Stomach smooth muscle (tissue), 2 donors: ENCODE data around the gene MBTD1.
A peak's percentile ranks its signal among the peaks of the same experiment; 100 is the strongest.

Experiments used
- H3K27ac ChIP-seq: one replicate; pipeline ENCODE4 v1.7.0; 2013; ENCODE audit warnings: mild to moderate bottlenecking, low read length, inconsistent platforms
- H3K27me3 ChIP-seq, 2 donors: one replicate each; pipeline ENCODE4 v1.7.0; 2013; ENCODE audit warnings: low read length in 2 of 2; ENCODE audit not compliant: insufficient read depth in 2 of 2, control insufficient read depth in 1 of 2
- H3K36me3 ChIP-seq, 2 donors: one replicate each; pipeline ENCODE4 v1.7.0; 2013; ENCODE audit warnings: low read length in 2 of 2; ENCODE audit not compliant: control insufficient read depth in 2 of 2, insufficient read depth in 2 of 2
- H3K4me1 ChIP-seq: one replicate; pipeline ENCODE4 v1.7.0; 2013; ENCODE audit warnings: low read length; ENCODE audit not compliant: control insufficient read depth, insufficient read depth
- H3K4me3 ChIP-seq, 2 donors: one replicate each; pipeline ENCODE4 v1.7.0; 2013; ENCODE audit warnings: low read length in 2 of 2
- H3K9ac ChIP-seq, 2 donors: one replicate each; pipeline ENCODE4 v1.7.0; 2013; ENCODE audit warnings: low read length in 2 of 2, mild to moderate bottlenecking in 1 of 2
- H3K9me3 ChIP-seq, 2 donors: one replicate each; pipeline ENCODE4 v1.7.0; 2013; ENCODE audit warnings: low read length in 2 of 2; ENCODE audit not compliant: control insufficient read depth in 2 of 2
- donor health status: healthy.
- donor health status: Pancreatic carcinoma.

MBTD1 gene

DNA sequence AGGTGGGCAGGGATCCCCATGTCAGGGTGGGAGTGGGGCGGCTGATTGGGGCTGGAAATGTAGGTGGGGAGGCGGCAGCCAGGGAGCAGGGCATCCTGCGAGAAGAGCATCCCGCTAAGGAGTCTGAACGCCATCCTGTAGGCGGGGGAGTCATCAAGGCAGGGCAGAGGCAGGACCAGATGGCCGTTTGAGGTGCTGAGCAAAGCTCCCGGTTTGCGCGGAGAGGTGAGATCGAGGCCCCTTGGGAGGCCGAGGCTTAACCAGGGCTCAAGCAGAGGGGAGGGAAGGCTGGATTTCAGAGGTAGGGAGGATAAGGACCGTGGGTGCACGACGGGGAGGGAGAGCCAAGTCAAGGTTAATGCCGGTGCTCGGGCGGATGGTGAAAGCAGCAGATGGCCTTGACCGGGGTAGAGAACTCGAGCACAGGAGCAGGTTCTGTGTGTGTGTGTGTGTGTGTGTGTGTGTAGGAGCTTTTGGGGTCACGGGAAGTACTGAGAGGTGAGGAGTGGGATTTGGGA is 94.1 kb downstream of the MBTD1 start:
- peak overlapping the region; percentile 85 to 92 for H3K4me3 ChIP-seq
- H3K36me3 ChIP-seq: peaks cover 22 to 24% of the 10 kb centered on the region in 2 donors
- no peaks in the 10 kb centered on the region for H3K27me3 ChIP-seq
- no peaks in the 10 kb centered on the region for H3K9me3 ChIP-seq
- H3K9ac ChIP-seq: peak overlapping the region; percentile 93 to 97
- peaks cover 18% of the 10 kb centered on the region for H3K4me1 ChIP-seq
- peak overlapping the region; percentile 89 for H3K27ac ChIP-seq

DNA sequence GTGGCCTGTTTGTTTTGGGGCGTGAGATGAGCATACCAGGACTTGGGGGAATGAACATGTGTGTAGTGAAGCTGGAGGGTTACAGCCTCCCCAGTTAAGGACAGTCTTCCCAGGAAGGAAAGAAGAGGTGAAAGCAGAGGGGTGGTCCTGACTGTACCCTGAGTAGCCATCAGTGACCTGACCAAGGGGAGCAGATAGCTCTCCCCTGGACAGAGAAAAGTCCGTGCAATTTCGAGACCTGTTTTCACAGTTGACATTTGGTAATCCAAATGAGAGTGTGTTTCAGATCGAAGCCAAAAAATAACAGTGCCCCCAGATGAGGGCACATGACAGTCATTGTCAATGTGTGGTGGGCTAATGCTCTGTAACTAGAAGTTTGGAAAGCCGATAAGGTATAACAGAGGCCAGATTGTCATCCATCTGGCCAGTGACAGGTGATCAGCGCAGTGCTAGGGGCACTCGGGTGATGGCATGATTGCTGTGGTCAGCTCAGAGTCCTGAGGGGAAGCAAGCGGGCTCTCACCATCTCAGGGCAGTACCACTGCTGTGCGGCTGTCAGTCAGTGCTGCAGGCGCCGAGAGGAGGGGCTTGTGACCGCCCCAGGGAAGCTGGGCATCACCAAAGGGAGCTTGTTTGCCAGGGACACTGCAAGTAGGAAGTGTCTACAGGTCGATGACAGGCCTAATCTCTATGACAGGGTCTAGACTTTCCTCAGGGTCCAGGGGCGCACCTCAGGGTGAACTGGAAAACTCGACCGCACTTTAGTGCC is 94.8 kb downstream of the MBTD1 start:
- Histone ChIP-seq H3K27ac (peak overlapping the region; percentile 89), H3K36me3 (peaks cover 21 to 22% of the 10 kb centered on the region in 2 donors), H3K9me3 (no peaks in the 10 kb centered on the region), H3K9ac (peak overlapping the region; percentile 93 to 97), H3K27me3 (no peaks in the 10 kb centered on the region), H3K4me1 (peaks cover 18% of the 10 kb centered on the region), H3K4me3 (peak overlapping the region; percentile 85 to 92)

DNA sequence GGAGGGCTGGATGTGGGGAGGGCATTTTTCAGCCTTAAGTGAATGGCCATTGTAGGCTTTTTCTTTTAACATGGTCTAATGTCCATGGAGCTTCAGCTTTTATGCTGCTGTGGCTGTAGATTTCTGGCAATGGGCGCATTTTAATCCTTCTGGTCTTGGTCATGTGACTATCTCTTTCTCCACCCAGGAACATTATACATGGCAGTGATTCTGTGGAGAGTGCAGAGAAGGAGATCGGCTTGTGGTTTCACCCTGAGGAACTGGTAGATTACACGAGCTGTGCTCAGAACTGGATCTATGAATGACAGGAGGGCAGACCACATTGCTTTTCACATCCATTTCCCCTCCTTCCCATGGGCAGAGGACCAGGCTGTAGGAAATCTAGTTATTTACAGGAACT is 98.3 kb downstream of the MBTD1 start:
- Histone ChIP-seq H3K4me3 (no peak overlapping the region), H3K27ac (no peak overlapping the region), H3K9ac (no peak overlapping the region), H3K9me3 (no peaks in the 10 kb centered on the region), H3K36me3 (peaks cover 11 to 27% of the 10 kb centered on the region in 2 donors), H3K27me3 (no peaks in the 10 kb centered on the region), H3K4me1 (peaks cover 13% of the 10 kb centered on the region)

DNA sequence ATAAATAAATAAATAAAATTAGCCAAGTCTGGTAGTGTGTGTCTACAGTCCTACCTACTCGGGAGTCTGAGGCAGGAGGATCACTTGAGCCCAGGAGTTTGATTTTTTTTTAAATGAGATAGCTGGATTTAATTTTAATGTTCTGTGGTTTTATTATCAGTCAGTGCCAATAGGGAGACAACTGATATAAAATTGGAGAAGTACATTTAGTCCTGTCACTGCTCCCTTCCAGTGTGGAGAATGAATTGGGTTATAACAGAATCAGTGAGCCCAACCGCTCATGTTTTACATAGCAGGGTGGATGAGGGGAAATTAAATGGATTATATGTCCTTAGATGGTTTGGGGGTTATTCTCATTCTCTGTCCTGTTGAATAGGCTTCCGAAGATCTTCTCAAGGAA is 100.2 kb downstream of the MBTD1 start:
- no peaks in the 10 kb centered on the region for H3K27me3 ChIP-seq
- no peak overlapping the region for H3K27ac ChIP-seq
- H3K4me1 ChIP-seq: peaks cover 3% of the 10 kb centered on the region
- H3K9me3 ChIP-seq: no peaks in the 10 kb centered on the region
- peaks cover 11 to 27% of the 10 kb centered on the region in 2 donors for H3K36me3 ChIP-seq
- no peak overlapping the region for H3K9ac ChIP-seq
- no peak overlapping the region for H3K4me3 ChIP-seq

DNA sequence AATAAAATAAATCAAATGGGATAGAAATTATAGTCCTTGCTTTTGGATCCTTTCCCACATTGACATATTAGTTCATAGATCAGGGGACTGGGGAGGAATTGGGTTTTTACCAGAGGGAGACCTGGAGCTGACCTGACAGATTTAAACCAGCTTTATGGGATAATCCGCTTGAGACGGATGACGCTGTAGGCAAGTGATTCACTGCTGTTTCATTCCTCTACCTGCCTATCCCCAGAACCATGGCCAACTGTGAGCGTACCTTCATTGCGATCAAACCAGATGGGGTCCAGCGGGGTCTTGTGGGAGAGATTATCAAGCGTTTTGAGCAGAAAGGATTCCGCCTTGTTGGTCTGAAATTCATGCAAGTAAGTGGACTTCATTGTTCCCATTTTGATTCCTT is 104.4 kb downstream of the MBTD1 start:
- Histone ChIP-seq H3K36me3 (peaks cover 0 to 12% of the 10 kb centered on the region in 2 donors), H3K9me3 (no peaks in the 10 kb centered on the region), H3K27ac (no peak overlapping the region), H3K4me3 (no peak overlapping the region), H3K4me1 (peaks cover 15% of the 10 kb centered on the region), H3K9ac (no peak overlapping the region), H3K27me3 (no peaks in the 10 kb centered on the region)

DNA sequence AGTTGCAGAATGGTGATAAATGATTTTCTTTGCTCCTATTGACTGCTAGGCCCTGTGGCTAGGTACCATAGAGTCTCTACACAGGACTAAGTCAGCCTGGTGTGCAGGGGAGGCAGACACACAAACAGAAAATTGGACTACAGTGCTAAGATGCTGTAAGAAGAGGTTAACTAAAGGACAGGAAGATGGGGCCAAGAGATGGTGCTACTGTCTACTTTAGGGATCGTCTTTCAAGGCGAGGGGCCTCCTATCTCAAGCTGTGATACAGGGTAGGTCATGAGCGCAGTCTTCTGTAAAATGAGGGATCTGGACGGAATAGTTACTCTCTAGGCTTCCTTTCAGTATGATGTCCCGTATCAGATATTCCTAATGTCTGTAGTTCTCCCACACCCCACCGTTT is 105.7 kb downstream of the MBTD1 start:
- Histone ChIP-seq H3K27me3 (no peaks in the 10 kb centered on the region), H3K9me3 (no peaks in the 10 kb centered on the region), H3K27ac (no peak overlapping the region), H3K4me1 (peaks cover 15% of the 10 kb centered on the region), H3K36me3 (peaks cover 0 to 6% of the 10 kb centered on the region in 2 donors), H3K4me3 (peak overlapping the region; percentile 82 to 94), H3K9ac (peak overlapping the region; percentile 69 to 84)

DNA sequence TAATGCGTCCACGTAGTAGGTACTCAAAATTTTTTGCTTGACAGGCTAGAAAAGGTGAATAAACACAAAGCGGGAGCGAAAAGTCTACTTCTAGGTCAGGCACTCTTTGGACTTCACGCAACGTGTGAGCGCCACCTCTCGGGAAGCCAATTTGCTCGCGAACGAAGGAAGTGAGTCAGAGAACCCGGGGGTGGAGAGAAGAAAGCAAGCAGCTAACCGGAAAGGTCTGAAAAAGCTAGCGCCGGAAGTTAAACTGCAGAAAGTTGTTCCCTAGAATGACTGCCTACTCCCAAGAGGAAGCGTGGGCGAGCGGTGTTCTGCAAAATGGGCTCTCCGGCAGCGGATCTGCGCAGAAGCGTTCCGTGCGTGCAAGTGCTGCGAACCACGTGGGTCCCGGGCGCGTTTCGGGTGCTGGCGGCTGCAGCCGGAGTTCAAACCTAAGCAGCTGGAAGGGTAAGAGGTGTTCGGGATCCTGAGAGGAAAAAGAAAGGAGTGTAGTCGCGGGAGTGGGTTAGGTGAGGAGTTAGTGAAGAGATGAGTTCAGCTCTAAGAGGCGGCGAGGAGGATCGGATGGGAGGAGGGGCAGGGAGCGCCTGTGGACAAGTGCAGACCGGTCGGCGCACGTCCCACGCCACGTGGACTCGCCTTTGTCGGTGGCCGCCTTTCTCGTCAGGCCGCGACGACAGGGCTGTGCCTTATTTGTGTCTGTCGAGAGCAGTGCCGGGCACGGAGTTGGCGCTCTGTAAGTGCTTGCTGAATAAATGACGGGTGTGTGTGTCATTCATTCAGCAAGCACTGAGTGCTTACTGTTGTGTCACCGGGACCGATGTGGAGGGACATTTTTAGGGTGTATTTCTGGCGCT is 106.4 kb downstream of the MBTD1 start, which contains the start of gene NME1:
Gene NME1 (plus strand): TSS at position 350 of the 863 bp plus-strand sequence. CDS start 2,096 bp downstream, outside the sequence.
- H3K4me3 ChIP-seq: peak within 1 kb of the TSS; percentile 82 to 94
- H3K36me3 ChIP-seq: peaks cover 0 to 4% of the 10 kb centered on the region in 2 donors
- no peaks in the 10 kb centered on the region for H3K27me3 ChIP-seq
- H3K9me3 ChIP-seq: no peaks in the 10 kb centered on the region
- peaks cover 15% of the 10 kb centered on the region for H3K4me1 ChIP-seq
- H3K9ac ChIP-seq: peak within 1 kb of the TSS; percentile 69 to 84
- H3K27ac ChIP-seq: peak within 1 kb of the TSS; percentile 83

DNA sequence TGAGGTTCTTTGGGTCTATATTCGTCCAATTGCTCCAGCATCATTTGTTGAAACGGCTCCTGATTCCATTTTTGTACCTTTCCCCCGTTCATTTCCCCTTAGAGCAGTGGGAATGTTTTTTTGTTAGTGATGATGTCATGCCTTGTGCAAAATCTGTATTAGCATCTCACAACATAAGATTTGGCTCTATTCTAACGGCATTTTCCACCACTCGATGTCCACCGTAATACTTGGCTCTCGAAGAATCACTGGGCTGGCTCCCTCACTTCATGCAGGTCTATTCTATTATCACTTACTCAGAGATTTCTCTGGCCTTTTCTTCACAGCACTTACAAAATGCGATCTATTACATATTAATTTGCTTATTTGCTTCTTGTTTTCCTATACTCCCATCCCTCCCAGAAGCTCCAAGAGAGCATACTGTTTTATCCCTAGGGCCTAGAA is 107.1 kb downstream of the MBTD1 start:
- Histone ChIP-seq H3K4me3 (peak overlapping the region; percentile 67 to 94), H3K36me3 (peaks cover 0 to 4% of the 10 kb centered on the region in 2 donors)

DNA sequence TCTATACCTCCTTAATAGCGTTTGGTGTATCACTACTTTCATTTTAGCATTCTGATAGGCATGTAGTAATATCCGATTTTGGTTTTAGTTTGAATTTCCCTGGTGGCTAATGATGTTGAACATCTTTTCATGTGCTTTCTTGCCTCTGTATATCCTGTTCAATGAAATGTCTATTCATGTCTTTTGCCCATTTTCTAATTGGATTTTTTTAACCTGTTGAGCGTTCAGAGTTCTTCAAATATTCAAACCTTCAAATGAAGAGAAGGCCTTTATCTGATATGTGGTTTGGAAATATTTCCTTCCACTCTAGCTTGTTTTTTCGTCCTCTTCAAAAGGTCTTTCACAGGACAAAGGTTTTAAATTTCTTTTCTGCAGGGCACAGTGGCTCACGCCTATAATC is 108.9 kb downstream of the MBTD1 start:
- Histone ChIP-seq H3K4me1 (peaks cover 15% of the 10 kb centered on the region), H3K4me3 (no peak overlapping the region), H3K9ac (no peak overlapping the region), H3K27ac (no peak overlapping the region), H3K9me3 (no peaks in the 10 kb centered on the region), H3K27me3 (no peaks in the 10 kb centered on the region), H3K36me3 (no peaks in the 10 kb centered on the region)

More for the DNA sequence above, 107.1 kb downstream of the MBTD1 start:
- H3K27ac ChIP-seq: peak overlapping the region; percentile 83
- H3K27me3 ChIP-seq: no peaks in the 10 kb centered on the region
- H3K4me1 ChIP-seq: peaks cover 15% of the 10 kb centered on the region
- H3K9me3 ChIP-seq: no peaks in the 10 kb centered on the region
- peak overlapping the region; percentile 69 to 84 for H3K9ac ChIP-seq

DNA sequence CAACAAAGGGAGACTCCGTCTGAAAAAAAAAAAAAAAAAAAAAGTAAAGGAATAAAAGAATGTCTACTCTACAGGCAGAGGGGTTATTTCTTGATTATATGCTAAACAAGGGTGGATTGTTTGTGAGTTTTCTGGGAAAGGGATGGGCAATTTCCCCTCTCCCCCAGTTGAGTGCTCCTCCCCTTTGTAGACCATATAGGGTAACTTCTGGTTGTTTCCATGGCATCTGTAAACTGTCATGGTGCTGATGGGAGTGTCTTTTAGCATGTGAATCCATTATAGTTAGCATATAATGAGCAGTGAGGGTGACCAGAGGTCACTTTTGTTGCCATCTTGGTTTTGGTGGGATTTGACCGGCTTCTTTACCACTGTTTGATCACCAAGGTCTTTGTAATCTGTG is 110.7 kb downstream of the MBTD1 start:
- Histone ChIP-seq H3K36me3 (no peaks in the 10 kb centered on the region), H3K4me3 (no peak overlapping the region), H3K9me3 (no peaks in the 10 kb centered on the region), H3K27ac (no peak overlapping the region), H3K4me1 (peaks cover 8% of the 10 kb centered on the region), H3K9ac (no peak overlapping the region), H3K27me3 (no peaks in the 10 kb centered on the region)
